ENCODE measurements around the gene MORN1. TPM values are rescaled to one million over a fixed set of nuclear protein-coding genes. Genes with fewer than 3 reads are reported as not detected.

The MORN1 gene
- total RNA-seq, 4 donors from 2014 or later: 5.7 to 9.7 (median 7.1) TPM

DNA sequence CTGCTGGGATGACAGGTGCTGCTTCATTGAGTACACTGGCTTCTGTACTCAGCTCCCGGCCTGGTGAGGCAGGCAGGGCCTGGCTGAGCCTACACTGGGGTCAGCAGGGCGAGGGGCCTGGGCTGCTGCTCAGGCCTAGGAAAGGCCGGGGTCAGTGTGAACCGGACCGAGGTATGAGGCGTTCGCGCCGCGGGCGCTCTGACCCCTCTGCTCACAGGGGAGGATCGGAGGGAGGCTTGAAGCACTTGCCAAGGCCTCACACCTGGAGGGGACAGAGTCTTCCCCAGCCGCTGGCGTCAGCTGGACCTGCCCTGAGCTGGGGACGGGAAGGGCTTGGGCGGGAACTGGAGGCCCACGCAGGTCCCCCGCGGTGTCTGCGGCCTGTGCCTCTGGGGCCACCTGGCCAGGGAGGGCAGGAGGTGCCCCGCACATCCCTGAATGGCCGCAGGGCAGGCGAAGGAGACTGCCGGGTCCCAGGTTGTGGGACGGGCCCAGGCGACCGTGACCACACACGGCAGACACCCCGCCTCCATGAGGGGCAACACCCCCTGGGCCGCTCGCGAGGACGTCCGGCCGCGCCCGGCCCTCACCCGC is 20.5 kb upstream of the MORN1 start:
- H3K4me3 ChIP-seq (ENCODE audit: low read depth, poor library complexity, severe bottlenecking): peak overlapping the region; percentile 74
- TF ChIP-seq POLR2A (IDR thresholded peaks at IDR 0.05): no peak
- TF ChIP-seq, protein P1, sequence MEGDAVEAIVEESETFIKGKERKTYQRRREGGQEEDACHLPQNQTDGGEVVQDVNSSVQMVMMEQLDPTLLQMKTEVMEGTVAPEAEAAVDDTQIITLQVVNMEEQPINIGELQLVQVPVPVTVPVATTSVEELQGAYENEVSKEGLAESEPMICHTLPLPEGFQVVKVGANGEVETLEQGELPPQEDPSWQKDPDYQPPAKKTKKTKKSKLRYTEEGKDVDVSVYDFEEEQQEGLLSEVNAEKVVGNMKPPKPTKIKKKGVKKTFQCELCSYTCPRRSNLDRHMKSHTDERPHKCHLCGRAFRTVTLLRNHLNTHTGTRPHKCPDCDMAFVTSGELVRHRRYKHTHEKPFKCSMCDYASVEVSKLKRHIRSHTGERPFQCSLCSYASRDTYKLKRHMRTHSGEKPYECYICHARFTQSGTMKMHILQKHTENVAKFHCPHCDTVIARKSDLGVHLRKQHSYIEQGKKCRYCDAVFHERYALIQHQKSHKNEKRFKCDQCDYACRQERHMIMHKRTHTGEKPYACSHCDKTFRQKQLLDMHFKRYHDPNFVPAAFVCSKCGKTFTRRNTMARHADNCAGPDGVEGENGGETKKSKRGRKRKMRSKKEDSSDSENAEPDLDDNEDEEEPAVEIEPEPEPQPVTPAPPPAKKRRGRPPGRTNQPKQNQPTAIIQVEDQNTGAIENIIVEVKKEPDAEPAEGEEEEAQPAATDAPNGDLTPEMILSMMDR (IDR thresholded peaks at IDR 0.05): no peak
- 12 to 14% methylated on average over 17 to 22 of the region's 38 CpGs for WGBS, 2 donors
- intact Hi-C loops (cut with DNase I; ENCODE audit: low total_unique reads): no loop called here
- DNase-seq (ENCODE audit: low spot score in 2 of 2): no peak

DNA sequence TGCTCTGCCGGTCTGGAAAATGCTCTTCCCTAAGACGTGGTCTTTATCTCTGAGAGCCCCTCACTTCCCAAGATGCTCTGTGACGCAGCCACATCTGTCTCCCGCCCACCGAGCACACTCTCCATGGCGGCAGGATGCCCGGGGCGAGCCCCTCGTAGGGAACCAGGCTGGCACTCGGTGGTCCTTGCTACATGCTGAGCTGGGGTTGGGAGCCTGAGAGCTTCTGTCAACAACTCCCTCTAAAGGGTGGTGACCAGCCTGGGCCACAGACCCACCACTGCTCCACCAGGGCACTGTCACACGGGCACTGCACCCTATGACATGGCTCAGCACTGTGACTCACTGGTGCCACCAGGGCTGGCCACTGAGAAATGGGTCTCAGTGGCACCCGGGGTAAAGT is 18.4 kb upstream of the MORN1 start:
- DNase-seq (ENCODE audit: low spot score in 2 of 2): no peak
- 95 to 97% methylated on average over 7 to 12 of the region's 12 CpGs for WGBS, 2 donors
- no peak for TF ChIP-seq POLR2A (IDR thresholded peaks at IDR 0.05)
- TF ChIP-seq, protein P1 (IDR thresholded peaks at IDR 0.05): no peak
- no peak overlapping the region for H3K4me3 ChIP-seq (ENCODE audit: low read depth, poor library complexity, severe bottlenecking)
- intact Hi-C loops (cut with DNase I; ENCODE audit: low total_unique reads): no loop called here

DNA sequence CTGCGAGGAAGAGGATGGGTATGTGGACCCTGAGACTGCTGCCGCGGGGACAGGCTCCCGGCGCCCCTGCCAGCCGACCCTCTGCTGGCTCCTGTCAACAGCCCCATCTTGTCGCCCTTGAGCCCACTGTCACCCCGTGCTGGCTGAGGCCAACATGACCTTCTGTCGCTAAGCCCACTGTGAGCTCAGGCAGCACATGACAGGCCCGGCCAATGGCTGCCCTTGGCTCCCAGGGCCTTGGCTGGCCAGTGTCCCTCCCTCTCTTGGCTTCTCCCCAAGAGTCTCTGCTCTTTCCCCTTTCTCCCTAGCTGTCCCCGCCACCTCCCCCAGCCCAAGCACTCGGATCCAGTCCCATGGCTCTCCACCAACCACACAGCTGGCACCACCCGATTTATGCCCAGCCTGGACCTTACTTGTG is 17.5 kb upstream of the MORN1 start:
- intact Hi-C loops (cut with DNase I; ENCODE audit: low total_unique reads): no loop called here
- WGBS, 2 donors: 82 to 87% methylated on average over 11 to 12 of the region's 13 CpGs
- H3K4me3 ChIP-seq (ENCODE audit: low read depth, poor library complexity, severe bottlenecking): no peak overlapping the region
- DNase-seq (ENCODE audit: low spot score in 2 of 2): no peak
- TF ChIP-seq POLR2A (IDR thresholded peaks at IDR 0.05): no peak
- TF ChIP-seq, protein P1 (IDR thresholded peaks at IDR 0.05): no peak

DNA sequence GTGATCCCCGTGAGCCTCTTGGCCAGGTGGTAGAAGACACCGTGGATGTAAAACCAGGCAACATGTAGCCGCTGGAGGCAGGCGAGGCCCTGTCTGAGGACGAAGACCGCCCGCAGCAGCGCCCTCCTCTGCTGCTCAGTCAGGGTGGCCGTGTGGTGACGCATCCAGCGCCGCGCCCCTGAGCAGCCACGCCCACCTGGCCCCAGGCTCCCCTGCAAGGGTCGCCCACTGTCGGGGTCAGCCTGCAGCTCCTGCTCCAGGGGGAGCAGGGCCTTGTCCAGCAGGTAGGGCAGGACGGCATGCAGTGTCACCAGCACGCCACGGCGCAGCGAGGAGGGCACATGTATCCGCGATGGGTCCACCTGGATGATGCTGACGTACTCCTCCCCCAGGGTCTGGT is 17.1 kb upstream of the MORN1 start:
- intact Hi-C loops (cut with DNase I; ENCODE audit: low total_unique reads): no loop called here

DNA sequence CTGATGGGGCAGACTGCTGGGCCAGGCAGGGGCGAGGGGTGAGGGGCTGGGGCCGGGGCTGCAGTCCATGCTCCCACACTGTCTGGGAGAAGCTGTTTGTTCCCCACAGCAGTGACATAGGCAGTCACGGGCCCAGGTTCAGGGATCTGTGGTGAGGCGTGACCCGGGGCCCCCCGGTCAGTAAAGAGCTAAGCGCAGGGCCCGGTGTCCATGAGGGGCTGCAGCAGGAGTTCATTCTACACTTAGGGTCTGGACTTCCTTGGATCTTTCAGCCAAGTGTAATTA is 16.6 kb upstream of the MORN1 start:
- no peak overlapping the region for H3K4me3 ChIP-seq (ENCODE audit: low read depth, poor library complexity, severe bottlenecking)
- no peak for TF ChIP-seq POLR2A (IDR thresholded peaks at IDR 0.05)
- TF ChIP-seq, protein P1 (IDR thresholded peaks at IDR 0.05): no peak
- DNase-seq (ENCODE audit: low spot score in 2 of 2): no peak
- intact Hi-C loops (cut with DNase I; ENCODE audit: low total_unique reads): no loop called here
- 92 to 94% methylated on average over 8 of the region's 8 CpGs for WGBS, 2 donors

More for the DNA sequence above, 17.1 kb upstream of the MORN1 start:
- no peak for DNase-seq (ENCODE audit: low spot score in 2 of 2)
- H3K4me3 ChIP-seq (ENCODE audit: low read depth, poor library complexity, severe bottlenecking): no peak overlapping the region
- TF ChIP-seq, protein P1 (IDR thresholded peaks at IDR 0.05): no peak
- no peak for TF ChIP-seq POLR2A (IDR thresholded peaks at IDR 0.05)
- 72 to 85% methylated on average over 10 to 11 of the region's 24 CpGs for WGBS, 2 donors
